IMR-90 (cell line): ENCODE results near the gene ISCA2.
"Not testable (repeated sequence)": the region's sequence is repeated elsewhere in the genome, so short reads cannot be mapped to it uniquely, and the experiment has no call there.

Experiments used
- CTCF ChIP-seq: conservative IDR thresholded peaks from 2 replicates; pipeline ENCODE4 v1.5.1; 2012; ENCODE audit warnings: mild to moderate bottlenecking, low read depth, low read length, improper control_type of control experiment
- FOS ChIP-seq: fragments of 150-350 bp; IDR thresholded peaks from 2 replicates; pipeline ENCODE4 v1.6.1; 2016; ENCODE audit warnings: low read depth, low read length
- MAFK ChIP-seq: IDR thresholded peaks from 2 replicates; pipeline ENCODE4 v1.6.1; 2012; ENCODE audit warnings: low read depth, low read length, improper control_type of control experiment
- POLR2A ChIP-seq: IDR thresholded peaks from 2 replicates; pipeline ENCODE4 v1.6.1; 2012; ENCODE audit warnings: mild to moderate bottlenecking, low read depth, low read length
- RAD21 ChIP-seq: IDR thresholded peaks from 2 replicates; pipeline ENCODE4 v1.6.1; 2012; ENCODE audit warnings: low read length, improper control_type of control experiment
- SMC3 ChIP-seq: fragments of 150-350 bp; IDR thresholded peaks from 2 replicates; pipeline ENCODE4 v1.6.1; 2016; ENCODE audit warnings: low read depth, mild to moderate bottlenecking, antibody characterized with exemption, low read length, moderate library complexity
- TF ChIP-seq, protein P1 (sequence below): fragments of 150-350 bp; IDR thresholded peaks from 2 replicates; pipeline ENCODE4 v1.6.1; 2016; ENCODE audit warnings: low read depth, mild to moderate bottlenecking, low read length, moderate library complexity, borderline replicate concordance

DNA sequence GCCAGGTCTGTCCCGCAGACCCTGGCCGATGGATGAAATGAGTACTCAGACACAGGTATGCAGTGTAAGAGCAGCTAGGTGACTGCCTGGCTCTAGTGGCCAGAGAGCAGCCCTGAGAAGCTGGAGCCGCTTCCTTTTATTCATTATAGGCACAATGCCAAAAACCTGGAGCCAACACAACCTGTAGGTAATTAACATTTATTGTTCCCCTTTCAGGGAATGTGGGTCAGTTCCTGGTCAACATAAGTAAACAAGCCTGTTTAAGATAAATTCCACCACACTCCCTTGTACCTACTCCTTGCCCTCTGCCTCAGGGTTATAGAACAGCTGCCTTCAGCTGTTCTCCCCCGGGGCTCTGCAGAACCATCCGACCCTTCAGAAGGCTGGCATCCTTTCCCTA, 39.2 kb upstream of the ISCA2 start:
- TF ChIP-seq CTCF, POLR2A, SMC3, RAD21, FOS, MAFK: not testable (repeated sequence)
- TF ChIP-seq, protein P1, sequence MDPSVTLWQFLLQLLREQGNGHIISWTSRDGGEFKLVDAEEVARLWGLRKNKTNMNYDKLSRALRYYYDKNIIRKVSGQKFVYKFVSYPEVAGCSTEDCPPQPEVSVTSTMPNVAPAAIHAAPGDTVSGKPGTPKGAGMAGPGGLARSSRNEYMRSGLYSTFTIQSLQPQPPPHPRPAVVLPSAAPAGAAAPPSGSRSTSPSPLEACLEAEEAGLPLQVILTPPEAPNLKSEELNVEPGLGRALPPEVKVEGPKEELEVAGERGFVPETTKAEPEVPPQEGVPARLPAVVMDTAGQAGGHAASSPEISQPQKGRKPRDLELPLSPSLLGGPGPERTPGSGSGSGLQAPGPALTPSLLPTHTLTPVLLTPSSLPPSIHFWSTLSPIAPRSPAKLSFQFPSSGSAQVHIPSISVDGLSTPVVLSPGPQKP, result not testable (repeated sequence)
